T47D (cell line): ENCODE measurements around the gene TEPSIN.
"Not testable (repeated sequence)": the region's sequence is repeated elsewhere in the genome, so short reads cannot be mapped to it uniquely, and the experiment has no call there.

Source experiments
- DNase-seq, 2 experiments: peaks; one replicate each; pipeline versions ENCODE4 v3.0.0 to v3.0.0-alpha.2; 2011 to 2012; ENCODE audit warnings: low read depth in 1 of 2, low spot score in 1 of 2
- JUND ChIP-seq: IDR thresholded peaks from 2 replicates; pipeline ENCODE4 v1.6.1; 2012; ENCODE audit warnings: low read depth
- in situ Hi-C: cut with HindIII; loops from 2 replicates; pipeline ENCODE4 v1.10.0; 2016; ENCODE audit warnings: low sequenced_read_pairs, low pct_unique_long_range_greater_than_20kb

The TEPSIN gene

DNA sequence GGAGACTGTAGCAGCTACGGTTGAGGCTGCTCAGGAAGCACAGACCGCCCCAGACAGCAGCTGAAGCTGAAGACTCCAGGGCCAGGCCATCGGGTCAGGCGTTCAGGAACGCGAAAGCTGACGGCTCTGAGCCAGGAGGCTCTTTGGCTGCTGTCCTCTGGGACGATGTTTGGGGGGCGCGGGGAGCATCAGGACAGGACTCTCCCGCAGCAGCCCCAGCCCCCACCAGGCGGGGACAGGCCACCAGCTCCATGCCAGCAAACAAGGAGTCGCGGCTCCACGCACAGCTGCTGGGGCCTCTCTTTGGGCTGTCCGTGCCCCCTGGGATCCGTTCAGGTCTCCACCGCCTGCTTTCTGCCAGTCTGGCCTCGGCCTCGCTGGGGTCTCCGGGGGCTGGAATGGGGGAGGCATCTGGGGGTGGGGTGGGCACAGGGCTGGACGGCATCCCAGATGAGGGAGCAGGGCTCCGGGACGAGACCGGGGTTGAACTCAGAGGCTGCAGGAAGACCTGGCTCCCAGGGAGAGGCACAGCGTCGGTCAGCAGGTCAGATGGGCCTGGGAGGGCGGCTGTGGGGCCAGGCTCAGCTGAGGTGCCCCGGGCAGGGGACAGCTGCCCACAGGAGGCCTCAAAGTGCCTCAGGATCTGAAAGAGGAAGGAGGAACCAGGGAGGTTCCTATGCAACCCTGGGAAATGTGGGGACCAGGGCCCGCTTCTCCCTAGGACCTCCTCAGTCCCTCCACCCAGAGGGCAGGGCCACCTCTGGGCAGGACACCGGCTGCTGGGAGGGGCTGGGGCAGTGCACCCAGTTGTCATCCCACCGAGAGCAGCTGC is 9.8 kb downstream of the TEPSIN start:
- in situ Hi-C loops, result no loop called here
- no peak for DNase-seq
- TF ChIP-seq JUND, result no peak

DNA sequence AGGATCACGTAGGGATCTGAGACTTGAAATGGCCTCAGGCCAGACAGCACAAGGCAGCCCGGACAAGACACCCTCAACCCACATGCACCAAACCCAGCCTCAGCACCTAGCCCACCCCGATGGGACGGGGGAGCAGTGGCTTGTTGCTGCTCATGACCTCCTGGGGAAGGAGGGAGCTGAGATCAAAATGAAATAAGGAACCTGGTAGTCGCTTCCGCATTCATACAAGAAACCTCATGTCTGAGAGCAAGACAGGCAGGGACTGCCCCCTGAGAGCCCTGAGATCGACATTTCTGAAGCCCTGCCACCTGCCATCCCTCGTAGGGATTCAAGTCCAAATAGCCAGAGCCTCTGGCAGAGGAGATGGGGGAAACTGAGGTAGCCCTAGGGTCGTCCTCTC is 10.4 kb downstream of the TEPSIN start:
- no peak for TF ChIP-seq JUND
- in situ Hi-C loops, result no loop called here
- no peak for DNase-seq

DNA sequence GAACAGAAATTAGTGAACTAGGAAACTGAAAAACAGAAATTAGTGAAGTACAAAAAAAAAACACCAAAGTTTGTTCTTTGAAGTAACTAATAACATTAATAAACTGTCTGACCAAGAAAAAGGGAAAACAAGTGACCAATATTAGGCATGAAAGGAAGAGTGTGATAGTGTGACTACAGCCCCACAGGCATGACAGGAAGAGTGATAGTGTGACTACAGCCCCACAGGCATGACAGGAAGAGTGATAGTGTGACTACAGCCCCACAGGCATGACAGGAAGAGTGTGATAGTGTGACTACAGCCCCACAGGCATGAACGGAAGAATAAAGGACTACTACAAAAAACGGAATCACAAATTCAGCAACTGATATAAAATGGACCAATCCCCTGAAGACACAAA is 11.2 kb downstream of the TEPSIN start:
- in situ Hi-C loops, result not testable (repeated sequence)

DNA sequence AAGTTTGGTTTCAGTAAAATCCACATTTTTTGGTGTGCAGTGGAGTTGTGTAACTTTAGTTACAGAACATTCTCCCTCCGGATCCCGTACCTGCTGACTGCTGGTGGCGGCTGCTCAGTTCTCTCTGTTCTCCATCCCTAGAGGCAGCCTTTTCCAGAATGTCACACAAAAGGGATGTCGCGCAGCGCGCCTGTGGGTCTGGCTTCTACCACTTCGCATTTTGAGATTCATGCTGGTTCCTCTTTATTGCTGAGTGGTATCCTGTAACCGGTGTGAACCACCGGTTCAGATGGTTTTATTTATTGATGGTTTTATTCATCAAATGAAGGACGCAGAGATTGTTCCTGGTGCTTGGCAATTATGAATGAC is 15.1 kb downstream of the TEPSIN start:
- in situ Hi-C loops, result no loop called here
- no peak for DNase-seq
- TF ChIP-seq JUND, result no peak

More for the DNA sequence above, 11.2 kb downstream of the TEPSIN start:
- not testable (repeated sequence) for DNase-seq

DNA sequence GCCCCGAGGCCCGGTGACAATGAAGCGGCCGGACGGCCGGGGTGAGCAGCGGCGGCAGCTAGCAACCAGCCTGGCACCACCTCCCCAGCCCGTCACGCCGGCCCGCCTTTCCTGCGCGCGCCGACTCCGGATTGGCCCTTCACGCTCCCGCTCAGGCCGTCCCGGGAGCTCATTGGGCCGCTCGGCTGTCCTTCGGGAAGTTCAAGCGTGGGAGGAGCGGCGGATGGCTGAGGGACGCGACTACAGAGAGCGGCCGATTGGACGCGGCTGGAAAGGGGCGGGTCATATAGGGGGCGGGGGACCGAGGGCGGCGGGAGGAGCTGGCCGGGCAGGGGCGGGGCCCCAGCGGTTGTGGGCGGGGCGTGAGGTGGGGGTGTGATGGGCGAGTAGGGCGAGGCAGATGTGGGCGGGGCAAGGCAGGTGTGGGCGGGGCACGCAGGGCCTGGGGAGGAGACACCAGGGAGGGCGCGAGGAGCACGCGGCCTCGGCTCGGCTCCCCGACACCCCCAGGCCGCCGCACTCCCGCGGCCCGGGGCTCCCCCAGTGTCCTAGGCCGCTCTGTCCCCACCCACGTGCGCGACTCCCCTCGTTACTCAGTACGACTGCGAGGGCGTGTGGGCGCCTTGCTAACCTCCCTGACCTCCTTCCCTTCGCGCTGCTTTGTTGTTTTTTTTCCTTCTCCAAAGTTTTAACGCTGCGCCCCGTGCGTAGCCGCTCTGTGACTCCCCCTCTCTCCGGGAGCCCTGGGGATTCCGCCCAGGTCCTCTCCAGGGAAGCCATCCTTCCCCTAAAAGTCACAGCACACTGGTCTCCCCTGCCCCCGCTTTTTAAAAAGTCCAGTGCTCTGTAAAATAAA is 15.7 kb downstream of the TEPSIN start, which contains the start of gene CEP131:
TSS of gene CEP131 (minus strand) at position 60 of the 856 bp plus-strand sequence. CDS start 2,909 bp downstream, outside the sequence.
- DNase-seq, result peak; percentile 100
- in situ Hi-C loops, result no loop called here
- no peak for TF ChIP-seq JUND

DNA sequence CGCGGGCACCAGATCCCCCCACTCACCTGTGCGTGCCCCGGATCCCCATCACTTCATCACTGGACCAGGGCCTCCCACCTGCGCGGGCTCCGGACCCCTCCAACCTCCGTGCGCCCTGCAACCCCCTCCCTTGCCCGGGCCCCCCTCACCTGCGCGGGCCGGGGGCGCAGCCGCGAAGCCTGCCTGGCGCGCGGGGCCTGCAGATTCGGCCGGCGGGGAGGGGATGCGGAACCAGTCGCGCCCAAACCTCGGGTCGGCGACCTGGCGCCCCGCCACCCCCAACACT is 16.3 kb downstream of the TEPSIN start:
- in situ Hi-C loops, result no loop called here
- TF ChIP-seq JUND, result no peak

DNA sequence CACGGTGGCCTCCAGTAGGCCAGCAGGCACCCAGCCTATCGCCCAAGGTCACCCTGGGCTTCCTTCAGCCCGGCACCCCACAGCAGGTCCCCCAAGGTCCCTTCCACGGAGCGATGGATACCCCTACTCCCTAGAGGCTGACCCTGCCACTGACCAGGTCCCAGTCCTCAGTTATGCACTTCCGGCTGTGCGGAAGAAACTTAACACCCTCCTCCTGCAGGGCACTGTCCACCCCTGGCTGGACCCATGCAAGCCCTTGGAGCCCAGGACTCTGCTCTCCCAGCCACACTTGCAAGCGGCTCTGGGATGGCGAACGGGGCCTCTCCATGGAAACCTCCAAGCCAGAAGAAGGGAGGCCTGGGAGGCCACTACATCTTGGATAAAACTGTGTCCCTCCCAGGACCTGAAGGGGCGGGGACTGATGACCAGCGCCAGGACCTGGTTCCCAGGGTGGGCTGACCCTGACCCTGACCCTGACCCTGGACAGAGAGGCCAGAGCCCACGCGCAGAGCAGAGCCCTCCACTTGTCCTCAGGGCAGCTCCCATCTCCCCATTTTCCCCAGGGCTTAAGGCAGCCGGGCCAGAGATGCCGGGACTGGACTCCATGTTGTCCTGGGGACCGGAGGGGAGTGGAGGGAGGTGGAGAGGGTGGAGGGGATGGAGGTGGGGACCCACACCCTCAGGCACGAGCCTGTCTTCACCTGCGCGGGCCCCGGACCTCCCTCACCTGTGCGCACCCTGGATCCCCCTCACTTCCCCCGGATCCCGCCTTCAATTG is 16.8 kb downstream of the TEPSIN start:
- no peak for TF ChIP-seq JUND
- no peak for DNase-seq
- in situ Hi-C loops, result no loop called here

More for the DNA sequence above, 16.3 kb downstream of the TEPSIN start:
- DNase-seq, result no peak

DNA sequence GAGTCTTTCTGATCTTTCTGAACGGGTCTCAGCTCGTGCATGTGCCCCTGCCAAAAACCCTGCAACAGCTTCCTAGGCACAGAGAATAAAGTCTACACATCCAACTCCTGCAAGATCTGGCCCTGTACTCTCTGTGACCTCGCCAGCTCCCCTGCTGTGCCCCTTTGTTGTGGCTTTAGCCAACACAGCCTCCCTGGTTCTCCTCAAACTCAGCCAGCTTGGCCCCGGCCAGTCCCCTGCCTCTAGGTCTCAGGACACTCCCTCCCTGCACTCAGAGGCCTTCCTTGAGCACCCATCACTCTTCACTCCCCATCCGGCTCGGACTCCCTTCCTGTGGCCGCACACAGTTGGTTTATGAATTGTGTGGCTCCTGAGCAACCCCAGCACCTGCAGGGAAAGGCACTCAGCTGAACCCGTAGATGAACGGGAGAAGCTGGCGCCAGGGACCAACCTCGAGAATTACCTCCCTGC is 17.4 kb downstream of the TEPSIN start:
- DNase-seq, result no peak
- no peak for TF ChIP-seq JUND
- in situ Hi-C loops, result no loop called here

DNA sequence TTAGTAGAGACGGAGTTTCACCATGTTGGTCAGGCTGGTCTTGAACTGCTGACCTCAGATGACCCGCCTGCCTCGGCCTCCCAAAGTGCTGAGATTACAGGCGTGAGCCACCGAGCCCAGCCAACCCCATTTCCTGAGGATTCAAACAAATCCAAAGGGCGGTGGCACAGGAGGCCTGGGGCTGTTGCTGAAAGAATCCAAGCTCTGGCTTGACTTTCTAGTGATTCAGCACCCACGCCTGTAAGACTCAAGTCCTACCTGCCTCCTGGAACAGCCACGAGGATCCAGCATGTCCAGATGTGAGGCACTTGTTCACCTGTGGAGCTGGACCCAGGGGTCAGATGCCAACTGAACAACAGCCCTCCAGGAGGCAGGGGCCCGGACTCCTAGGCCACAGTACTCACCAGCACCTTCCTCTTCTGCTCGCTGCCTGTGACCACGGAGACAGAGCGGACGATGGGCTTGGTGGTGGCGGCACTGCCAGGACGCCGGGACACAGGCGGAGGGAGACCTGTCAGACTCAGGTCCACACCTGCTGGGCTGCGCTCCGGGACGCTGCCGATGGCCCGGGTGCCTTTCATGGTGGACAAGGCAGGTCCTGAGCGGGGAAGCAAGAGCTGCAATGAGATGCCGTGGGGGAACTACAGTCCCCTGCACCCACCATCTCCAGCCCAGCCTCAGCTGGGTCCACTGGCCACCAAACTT is 19.2 kb downstream of the TEPSIN start:
- TF ChIP-seq JUND, result no peak
- in situ Hi-C loops, result no loop called here
- no peak for DNase-seq

DNA sequence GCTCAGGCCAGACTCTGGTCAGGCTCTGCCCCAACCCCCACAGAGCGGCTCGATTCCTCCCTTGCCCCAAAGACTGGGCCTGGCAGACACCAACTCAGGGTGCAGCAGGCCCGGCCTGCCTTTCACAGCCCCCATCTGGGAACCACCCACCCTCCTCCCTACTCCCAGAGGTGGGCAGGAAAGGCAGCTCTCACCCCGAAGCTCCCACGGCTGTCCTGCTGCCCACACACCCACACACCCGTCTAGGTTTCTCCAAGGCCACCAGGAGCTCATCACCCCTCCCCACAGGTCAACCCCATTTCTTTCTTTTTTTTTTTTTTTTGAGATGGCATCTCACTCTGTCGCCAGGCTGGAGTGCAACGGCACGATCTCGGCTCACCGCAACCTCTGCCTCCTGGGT is 19.9 kb downstream of the TEPSIN start:
- in situ Hi-C loops, result no loop called here
- no peak for TF ChIP-seq JUND
- no peak for DNase-seq

DNA sequence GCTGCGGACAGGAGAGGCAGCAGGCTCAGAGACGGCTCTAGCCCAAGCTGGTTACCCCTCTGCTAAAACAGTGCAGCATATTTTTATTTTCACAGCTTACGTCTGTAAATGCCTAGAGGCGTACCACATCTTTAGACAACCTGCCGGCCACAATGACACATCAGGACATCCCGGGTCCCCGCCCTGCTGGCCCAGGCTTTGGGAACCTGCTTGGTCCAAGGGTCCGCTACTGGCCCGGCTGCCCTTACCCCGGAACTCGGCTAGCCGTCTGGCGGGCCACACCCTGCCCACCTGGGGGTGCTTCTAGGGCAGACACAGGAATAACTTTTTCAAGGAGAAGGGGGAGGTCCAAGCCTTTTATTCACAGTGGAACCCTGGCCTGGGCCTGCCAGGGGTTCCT is 20.4 kb downstream of the TEPSIN start:
- no peak for DNase-seq
- no peak for TF ChIP-seq JUND
- in situ Hi-C loops, result no loop called here

DNA sequence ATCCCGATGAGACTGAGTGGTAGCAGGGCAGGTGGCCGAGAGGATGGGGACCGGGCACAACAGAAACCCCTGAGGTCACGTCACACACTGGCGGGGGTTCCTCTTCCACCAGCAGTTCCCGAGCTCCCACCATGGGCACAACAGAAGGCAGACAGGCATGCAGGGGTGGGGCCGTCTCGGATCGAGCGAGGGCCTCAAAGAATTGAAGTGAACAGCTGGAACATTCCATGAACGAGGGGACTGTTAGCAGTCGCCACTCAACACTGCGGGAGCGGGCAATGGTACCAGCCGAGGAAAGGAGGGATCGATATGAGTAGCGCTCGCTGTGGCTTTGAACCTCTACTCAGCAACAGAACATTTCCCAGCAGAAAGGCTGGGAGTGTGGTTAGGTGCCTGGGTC is 21.4 kb downstream of the TEPSIN start:
- in situ Hi-C loops, result no loop called here
- no peak for TF ChIP-seq JUND
- no peak for DNase-seq
